Astrocyte (in vitro differentiated cells and primary cell): ENCODE measurements around the gene GALNT17.

Experiments used
- CTCF ChIP-seq: IDR thresholded peaks from 2 replicates; pipeline ENCODE4 v1.5.1; 2011; ENCODE audit warnings: low read depth, mild to moderate bottlenecking, inconsistent platforms, low read length, moderate library complexity; ENCODE audit not compliant: insufficient read depth
- EZH2 ChIP-seq: IDR thresholded peaks from 2 replicates; pipeline ENCODE4 v1.6.1; 2012; ENCODE audit warnings: mild to moderate bottlenecking, low read length, inconsistent platforms; ENCODE audit not compliant: insufficient read depth

GRCh38 chr7:71320916-71321315 lies 189.0 kb downstream of the GALNT17 start:
- no peak for TF ChIP-seq CTCF
- TF ChIP-seq EZH2, result no peak
